ENCODE results near the gene RPLP2.

The RPLP2 gene

DNA sequence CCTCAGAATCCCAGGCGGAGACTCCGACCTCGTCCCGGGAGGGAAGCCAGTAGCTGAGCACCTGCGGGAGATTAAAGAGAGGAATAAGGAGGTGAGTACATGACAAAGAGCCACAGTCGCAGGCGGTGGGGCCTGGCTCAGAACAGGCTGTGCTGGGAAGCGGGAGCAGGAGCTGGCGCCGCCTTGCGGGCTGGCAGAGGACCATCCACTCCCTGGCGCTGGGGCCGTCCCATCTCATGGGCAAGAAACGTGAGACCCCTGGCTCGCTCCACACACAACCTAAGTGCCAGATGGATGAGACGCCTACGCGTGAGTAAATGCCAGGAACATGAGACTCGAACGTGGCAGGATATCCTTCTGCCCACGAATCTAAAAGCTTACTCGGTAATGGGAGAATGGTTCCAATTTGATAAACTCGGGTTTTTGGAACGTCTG, 26.2 kb upstream of the RPLP2 start:
- no peak for TF ChIP-seq TEAD4 (IDR thresholded peaks at IDR 0.05)
- TF ChIP-seq TAF1 (IDR thresholded peaks at IDR 0.05; ENCODE audit: low read depth) = no peak
- no peak for TF ChIP-seq CEBPB (IDR thresholded peaks at IDR 0.05)
- TF ChIP-seq RAD21 (IDR thresholded peaks at IDR 0.05; ENCODE audit: low read depth) = peak; percentile 46; the same call in 1 of the 2 replicates
- TF ChIP-seq YY1 (IDR thresholded peaks at IDR 0.05; ENCODE audit: low read depth) = no peak
- TF ChIP-seq, protein P1, sequence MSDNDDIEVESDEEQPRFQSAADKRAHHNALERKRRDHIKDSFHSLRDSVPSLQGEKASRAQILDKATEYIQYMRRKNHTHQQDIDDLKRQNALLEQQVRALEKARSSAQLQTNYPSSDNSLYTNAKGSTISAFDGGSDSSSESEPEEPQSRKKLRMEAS (IDR thresholded peaks at IDR 0.05) = 0 out of 2 replicates have a peak, but pooled peaks have one; percentile 28
- TF ChIP-seq, protein P2, sequence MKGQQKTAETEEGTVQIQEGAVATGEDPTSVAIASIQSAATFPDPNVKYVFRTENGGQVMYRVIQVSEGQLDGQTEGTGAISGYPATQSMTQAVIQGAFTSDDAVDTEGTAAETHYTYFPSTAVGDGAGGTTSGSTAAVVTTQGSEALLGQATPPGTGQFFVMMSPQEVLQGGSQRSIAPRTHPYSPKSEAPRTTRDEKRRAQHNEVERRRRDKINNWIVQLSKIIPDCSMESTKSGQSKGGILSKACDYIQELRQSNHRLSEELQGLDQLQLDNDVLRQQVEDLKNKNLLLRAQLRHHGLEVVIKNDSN (IDR thresholded peaks at IDR 0.05) = no peak
- TF ChIP-seq ZBTB7A (IDR thresholded peaks at IDR 0.05; ENCODE audit: low read depth) = no peak
- no peak for TF ChIP-seq TCF12 (IDR thresholded peaks at IDR 0.05; ENCODE audit: low read depth)
- TF ChIP-seq EP300 (IDR thresholded peaks at IDR 0.05; ENCODE audit: borderline replicate concordance) = no peak
- TF ChIP-seq CREB1 (IDR thresholded peaks at IDR 0.05; ENCODE audit: low read depth) = no peak
- TF ChIP-seq NFIC (IDR thresholded peaks at IDR 0.05) = no peak
- no peak for TF ChIP-seq EGR1 (IDR thresholded peaks at IDR 0.05)
- TF ChIP-seq, protein P3, sequence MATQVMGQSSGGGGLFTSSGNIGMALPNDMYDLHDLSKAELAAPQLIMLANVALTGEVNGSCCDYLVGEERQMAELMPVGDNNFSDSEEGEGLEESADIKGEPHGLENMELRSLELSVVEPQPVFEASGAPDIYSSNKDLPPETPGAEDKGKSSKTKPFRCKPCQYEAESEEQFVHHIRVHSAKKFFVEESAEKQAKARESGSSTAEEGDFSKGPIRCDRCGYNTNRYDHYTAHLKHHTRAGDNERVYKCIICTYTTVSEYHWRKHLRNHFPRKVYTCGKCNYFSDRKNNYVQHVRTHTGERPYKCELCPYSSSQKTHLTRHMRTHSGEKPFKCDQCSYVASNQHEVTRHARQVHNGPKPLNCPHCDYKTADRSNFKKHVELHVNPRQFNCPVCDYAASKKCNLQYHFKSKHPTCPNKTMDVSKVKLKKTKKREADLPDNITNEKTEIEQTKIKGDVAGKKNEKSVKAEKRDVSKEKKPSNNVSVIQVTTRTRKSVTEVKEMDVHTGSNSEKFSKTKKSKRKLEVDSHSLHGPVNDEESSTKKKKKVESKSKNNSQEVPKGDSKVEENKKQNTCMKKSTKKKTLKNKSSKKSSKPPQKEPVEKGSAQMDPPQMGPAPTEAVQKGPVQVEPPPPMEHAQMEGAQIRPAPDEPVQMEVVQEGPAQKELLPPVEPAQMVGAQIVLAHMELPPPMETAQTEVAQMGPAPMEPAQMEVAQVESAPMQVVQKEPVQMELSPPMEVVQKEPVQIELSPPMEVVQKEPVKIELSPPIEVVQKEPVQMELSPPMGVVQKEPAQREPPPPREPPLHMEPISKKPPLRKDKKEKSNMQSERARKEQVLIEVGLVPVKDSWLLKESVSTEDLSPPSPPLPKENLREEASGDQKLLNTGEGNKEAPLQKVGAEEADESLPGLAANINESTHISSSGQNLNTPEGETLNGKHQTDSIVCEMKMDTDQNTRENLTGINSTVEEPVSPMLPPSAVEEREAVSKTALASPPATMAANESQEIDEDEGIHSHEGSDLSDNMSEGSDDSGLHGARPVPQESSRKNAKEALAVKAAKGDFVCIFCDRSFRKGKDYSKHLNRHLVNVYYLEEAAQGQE (IDR thresholded peaks at IDR 0.05; ENCODE audit: low read depth) = no peak

DNA sequence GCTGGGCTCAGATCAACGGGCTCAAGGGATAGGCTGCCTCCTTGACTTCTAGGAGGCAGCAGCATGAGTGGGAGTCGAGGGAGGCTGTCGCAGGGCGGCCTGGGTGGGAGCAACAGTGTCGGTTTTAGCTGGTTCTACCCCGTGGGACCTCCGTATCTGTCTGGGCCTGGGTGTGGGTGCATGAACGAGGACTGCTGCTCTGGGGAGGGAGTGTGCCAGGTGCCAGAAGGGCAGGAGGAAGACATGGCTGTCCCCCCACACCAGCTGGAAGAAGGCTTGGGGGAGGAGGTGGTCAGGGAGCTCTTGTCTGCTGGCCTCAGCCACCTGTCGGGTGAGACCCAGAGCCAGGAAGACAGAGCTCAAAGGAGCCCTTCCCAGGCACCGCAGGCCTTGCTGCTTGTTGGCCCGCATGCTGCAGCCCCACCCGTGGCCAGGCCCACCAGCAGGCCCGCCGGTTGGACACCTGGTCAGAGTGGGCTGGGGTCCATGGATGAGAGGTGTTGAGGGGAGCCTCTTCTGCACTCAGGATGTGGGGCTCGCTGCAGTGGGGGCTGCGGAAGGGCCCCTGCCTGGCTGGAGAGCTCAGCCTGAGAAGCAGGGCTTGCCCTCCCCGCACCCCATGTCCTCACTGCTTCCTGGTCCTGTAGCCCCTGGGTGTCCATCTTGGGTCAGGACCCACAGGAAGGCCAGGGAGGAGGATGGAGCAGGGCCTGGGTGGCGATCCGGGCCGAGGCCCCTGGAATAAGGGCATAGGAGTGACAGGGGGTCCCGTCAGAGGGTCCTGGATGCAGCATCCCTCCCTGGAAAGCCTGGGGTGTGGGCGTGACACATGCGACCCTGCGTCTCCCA, 23.3 kb upstream of the RPLP2 start:
- TF ChIP-seq, protein P1 (IDR thresholded peaks at IDR 0.05) = no peak
- TF ChIP-seq, protein P2 (IDR thresholded peaks at IDR 0.05) = no peak
- no peak for TF ChIP-seq ZBTB7A (IDR thresholded peaks at IDR 0.05; ENCODE audit: low read depth)
- TF ChIP-seq, protein P3 (IDR thresholded peaks at IDR 0.05; ENCODE audit: low read depth) = no peak
- no peak for TF ChIP-seq RAD21 (IDR thresholded peaks at IDR 0.05; ENCODE audit: low read depth)
- no peak for TF ChIP-seq TCF12 (IDR thresholded peaks at IDR 0.05; ENCODE audit: low read depth)
- TF ChIP-seq NFIC (IDR thresholded peaks at IDR 0.05) = no peak
- no peak for TF ChIP-seq CEBPB (IDR thresholded peaks at IDR 0.05)

DNA sequence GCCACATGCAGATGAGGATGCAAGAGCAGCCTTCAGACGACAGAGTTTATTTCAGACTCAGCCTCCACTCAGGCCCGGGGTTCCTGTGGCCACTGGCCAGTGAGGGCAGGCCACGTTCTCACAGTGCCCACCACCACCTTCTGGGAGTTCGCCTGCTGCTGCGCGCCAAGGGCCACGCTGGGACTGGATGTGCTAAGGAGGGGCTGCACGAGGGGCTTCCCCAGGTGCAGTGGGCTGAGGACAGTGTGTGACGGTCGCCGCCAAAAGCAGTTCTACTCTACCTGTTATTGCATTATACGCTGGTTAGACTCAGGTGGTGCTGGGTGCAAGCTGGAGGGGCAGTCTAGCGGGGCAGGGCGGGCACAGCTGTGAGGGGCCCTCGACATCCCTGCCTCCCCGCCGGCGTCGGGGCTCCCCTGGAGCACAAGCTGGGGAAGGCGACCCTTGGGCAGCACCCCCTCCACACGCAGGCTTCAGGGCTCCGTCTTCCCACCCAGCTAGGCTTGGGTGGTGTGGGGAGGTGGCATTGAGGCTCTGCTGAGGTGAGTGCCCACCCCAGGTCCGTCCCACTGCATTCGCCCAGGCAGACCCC, 22.6 kb upstream of the RPLP2 start:
- TF ChIP-seq RAD21 (IDR thresholded peaks at IDR 0.05; ENCODE audit: low read depth) = no peak
- TF ChIP-seq, protein P3 (IDR thresholded peaks at IDR 0.05; ENCODE audit: low read depth) = no peak
- no peak for TF ChIP-seq EGR1 (IDR thresholded peaks at IDR 0.05)
- no peak for TF ChIP-seq ZBTB7A (IDR thresholded peaks at IDR 0.05; ENCODE audit: low read depth)
- TF ChIP-seq, protein P1 (IDR thresholded peaks at IDR 0.05) = no peak
- TF ChIP-seq FOXM1 (IDR thresholded peaks at IDR 0.05; ENCODE audit: borderline replicate concordance, low read depth) = no peak
- TF ChIP-seq CEBPB (IDR thresholded peaks at IDR 0.05) = no peak
- no peak for TF ChIP-seq TEAD4 (IDR thresholded peaks at IDR 0.05)
- TF ChIP-seq TAF1 (IDR thresholded peaks at IDR 0.05; ENCODE audit: low read depth) = no peak
- no peak for TF ChIP-seq CREB1 (IDR thresholded peaks at IDR 0.05; ENCODE audit: low read depth)
- no peak for TF ChIP-seq EP300 (IDR thresholded peaks at IDR 0.05; ENCODE audit: borderline replicate concordance)
- TF ChIP-seq NFIC (IDR thresholded peaks at IDR 0.05) = no peak
- TF ChIP-seq, protein P2 (IDR thresholded peaks at IDR 0.05) = no peak
- TF ChIP-seq TCF12 (IDR thresholded peaks at IDR 0.05; ENCODE audit: low read depth) = no peak
- no peak for TF ChIP-seq YY1 (IDR thresholded peaks at IDR 0.05; ENCODE audit: low read depth)

All from Ishikawa (cell line).